Uterus (tissue), 2 donors: ENCODE data around the gene UBAP1.

Source experiments
- POLR2A ChIP-seq, 2 donors: fragments of 450-650 bp; IDR thresholded peaks; one replicate each; pipeline ENCODE4 v1.6.1; 2016; ENCODE audit warnings: antibody characterized with exemption in 2 of 2, mild to moderate bottlenecking in 1 of 2, moderate library complexity in 1 of 2
- TF ChIP-seq, protein P1 (sequence below), 4 experiments: fragments of 200-600 bp in 2 of 4; fragments of 450-650 bp in 2 of 4; sonication (generic) in 2 of 4; IDR thresholded peaks; one replicate each; pipeline ENCODE4 v1.5.1; 2016 to 2019; ENCODE audit warnings: antibody characterized with exemption in 4 of 4, mild to moderate bottlenecking in 2 of 4, moderate library complexity in 1 of 4

GRCh38 chr9:34203275-34203991 lies 24.6 kb downstream of the UBAP1 start:
- no peak for TF ChIP-seq POLR2A (IDR thresholded peaks at IDR 0.05)
- TF ChIP-seq, protein P1, sequence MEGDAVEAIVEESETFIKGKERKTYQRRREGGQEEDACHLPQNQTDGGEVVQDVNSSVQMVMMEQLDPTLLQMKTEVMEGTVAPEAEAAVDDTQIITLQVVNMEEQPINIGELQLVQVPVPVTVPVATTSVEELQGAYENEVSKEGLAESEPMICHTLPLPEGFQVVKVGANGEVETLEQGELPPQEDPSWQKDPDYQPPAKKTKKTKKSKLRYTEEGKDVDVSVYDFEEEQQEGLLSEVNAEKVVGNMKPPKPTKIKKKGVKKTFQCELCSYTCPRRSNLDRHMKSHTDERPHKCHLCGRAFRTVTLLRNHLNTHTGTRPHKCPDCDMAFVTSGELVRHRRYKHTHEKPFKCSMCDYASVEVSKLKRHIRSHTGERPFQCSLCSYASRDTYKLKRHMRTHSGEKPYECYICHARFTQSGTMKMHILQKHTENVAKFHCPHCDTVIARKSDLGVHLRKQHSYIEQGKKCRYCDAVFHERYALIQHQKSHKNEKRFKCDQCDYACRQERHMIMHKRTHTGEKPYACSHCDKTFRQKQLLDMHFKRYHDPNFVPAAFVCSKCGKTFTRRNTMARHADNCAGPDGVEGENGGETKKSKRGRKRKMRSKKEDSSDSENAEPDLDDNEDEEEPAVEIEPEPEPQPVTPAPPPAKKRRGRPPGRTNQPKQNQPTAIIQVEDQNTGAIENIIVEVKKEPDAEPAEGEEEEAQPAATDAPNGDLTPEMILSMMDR (IDR thresholded peaks at IDR 0.05) = no peak
